HEK293 (cell line): ENCODE data around the gene COL1A1.

Source experiments
- CTCF ChIA-PET: fragments of 350-600 bp; formaldehyde crosslinking; extraction: SDS; loops from one replicate; lab custom pipeline; 2021; ENCODE audit warnings: antibody characterized with exemption; lab: Yijun Ruan, JAX
- POLR2A ChIA-PET: fragments of 300-600 bp; formaldehyde crosslinking; extraction: SDS; loops from one replicate; lab custom pipeline; 2020; ENCODE audit warnings: antibody characterized with exemption, inconsistent platforms; lab: Yijun Ruan, JAX
- H3K27ac ChIP-seq: fragments of 200-500 bp; sonication (Bioruptor generic); 2 replicates; pipeline ENCODE4 v1.5.1; 2014; ENCODE audit warnings: low read depth, low read length, control low read depth, inconsistent platforms; ENCODE audit errors: extremely low read depth
- H3K36me3 ChIP-seq, 2 experiments: fragments of 200-500 bp in 1 of 2; sonication (Bioruptor generic) in 1 of 2; 1 replicate in 1 of 2; 2 replicates in 1 of 2; pipeline ENCODE4 v1.5.1; 2014 to 2017; ENCODE audit warnings: inconsistent platforms in 2 of 2, low read length in 2 of 2; ENCODE audit not compliant: control insufficient read depth in 2 of 2, insufficient read depth in 1 of 2
- H3K4me1 ChIP-seq: fragments of 200-500 bp; sonication (Bioruptor generic); 2 replicates; pipeline ENCODE4 v1.5.1; 2014; ENCODE audit warnings: mild to moderate bottlenecking, low read length, inconsistent platforms; ENCODE audit not compliant: control insufficient read depth, insufficient read depth
- H3K4me3 ChIP-seq: 2 replicates; pipeline ENCODE4 v1.5.1; 2011; ENCODE audit warnings: low read depth, mild to moderate bottlenecking, control low read depth, low read length, moderate library complexity
- H3K9me3 ChIP-seq: fragments of 200-500 bp; sonication (Bioruptor generic); 2 replicates; pipeline ENCODE4 v1.5.1; 2014; ENCODE audit warnings: low read depth, low read length, inconsistent platforms; ENCODE audit not compliant: control insufficient read depth, insufficient read depth
- AEBP2 ChIP-seq: fragments of 450-650 bp; formaldehyde crosslinking; IDR thresholded peaks from 2 replicates; pipeline ENCODE4 v1.5.1; 2016; ENCODE audit warnings: missing biosample characterization, missing genetic modification characterization, borderline replicate concordance
- HOXC10 ChIP-seq: sonication (generic); formaldehyde crosslinking; IDR thresholded peaks from 2 replicates; pipeline ENCODE4 v1.8.1; 2023; ENCODE audit warnings: mild to moderate bottlenecking, missing genetic modification reagents
- HOXD13 ChIP-seq: sonication (generic); formaldehyde crosslinking; IDR thresholded peaks from 2 replicates; pipeline ENCODE4 v1.8.0; 2022; ENCODE audit warnings: missing genetic modification reagents, borderline replicate concordance
- IKZF3 ChIP-seq: fragments of 450-650 bp; IDR thresholded peaks from 2 replicates; pipeline ENCODE4 v1.5.0; 2018; ENCODE audit warnings: missing biosample characterization, mild to moderate bottlenecking, missing genetic modification characterization, moderate library complexity
- MYNN ChIP-seq: fragments of 450-650 bp; formaldehyde crosslinking; IDR thresholded peaks from 2 replicates; pipeline ENCODE4 v1.5.1; 2016; ENCODE audit warnings: missing biosample characterization, missing genetic modification characterization, borderline replicate concordance
- ZFP41 ChIP-seq: fragments of 450-650 bp; formaldehyde crosslinking; IDR thresholded peaks from 2 replicates; pipeline ENCODE4 v1.5.1; 2016; ENCODE audit warnings: missing biosample characterization, missing genetic modification characterization, borderline replicate concordance
- ZIC2 ChIP-seq: fragments of 450-650 bp; formaldehyde crosslinking; IDR thresholded peaks from 2 replicates; pipeline ENCODE4 v1.5.1; 2016; ENCODE audit warnings: missing biosample characterization, missing genetic modification characterization
- ZNF266 ChIP-seq: fragments of 450-650 bp; formaldehyde crosslinking; IDR thresholded peaks from 2 replicates; pipeline ENCODE4 v1.5.1; 2016; ENCODE audit warnings: missing biosample characterization, missing genetic modification characterization, low read depth
- ZNF426 ChIP-seq: fragments of 450-650 bp; formaldehyde crosslinking; IDR thresholded peaks from 2 replicates; pipeline ENCODE4 v1.5.1; 2017; ENCODE audit warnings: missing biosample characterization, missing genetic modification characterization, mild to moderate bottlenecking, inconsistent platforms, moderate library complexity
- ZNF473 ChIP-seq: fragments of 450-650 bp; formaldehyde crosslinking; IDR thresholded peaks from 2 replicates; pipeline ENCODE4 v1.5.1; 2017; ENCODE audit warnings: missing biosample characterization, missing genetic modification characterization
- ZNF600 ChIP-seq: fragments of 450-650 bp; formaldehyde crosslinking; IDR thresholded peaks from 2 replicates; pipeline ENCODE4 v1.5.1; 2016; ENCODE audit warnings: missing biosample characterization, missing genetic modification characterization
- ZNF677 ChIP-seq: fragments of 450-650 bp; IDR thresholded peaks from 2 replicates; pipeline ENCODE4 v1.5.0; 2018; ENCODE audit warnings: missing biosample characterization, mild to moderate bottlenecking, missing genetic modification characterization, moderate library complexity
- ZNF830 ChIP-seq: fragments of 450-650 bp; IDR thresholded peaks from 2 replicates; pipeline ENCODE4 v1.5.0; 2018; ENCODE audit warnings: missing biosample characterization, missing genetic modification characterization, low read depth, mild to moderate bottlenecking, moderate library complexity
- ZSCAN23 ChIP-seq: fragments of 450-650 bp; formaldehyde crosslinking; IDR thresholded peaks from 2 replicates; pipeline ENCODE4 v1.5.1; 2016; ENCODE audit warnings: missing biosample characterization, missing genetic modification characterization
- TF ChIP-seq, protein P1 (sequence below): fragments of 450-650 bp; formaldehyde crosslinking; IDR thresholded peaks from 2 replicates; pipeline ENCODE4 v1.5.1; 2016; ENCODE audit warnings: missing biosample characterization, missing genetic modification characterization
- TF ChIP-seq, protein P2 (sequence below): fragments of 450-650 bp; formaldehyde crosslinking; IDR thresholded peaks from 2 replicates; pipeline ENCODE4 v1.5.1; 2017; ENCODE audit warnings: missing biosample characterization, missing genetic modification characterization
- TF ChIP-seq, protein P3 (sequence below): fragments of 450-650 bp; formaldehyde crosslinking; IDR thresholded peaks from 2 replicates; pipeline ENCODE4 v1.5.1; 2016; ENCODE audit warnings: missing biosample characterization, missing genetic modification characterization
- TF ChIP-seq, protein P4 (sequence below): fragments of 450-650 bp; formaldehyde crosslinking; IDR thresholded peaks from 2 replicates; pipeline ENCODE4 v1.5.1; 2016; ENCODE audit warnings: missing biosample characterization, missing genetic modification characterization

The COL1A1 gene

GRCh38 chr17:50192618-50193291 is 8.7 kb downstream of the COL1A1 start:
- H3K4me3 ChIP-seq = no peak overlapping the region
- CTCF ChIA-PET = interaction anchor here (0.6 to 3.4 kb wide), 4 partner anchors 8 to 30 kb away, joined by 3 to 12 read pairs (median 5); partner anchors contain the start of gene COL1A1
- no peaks in the 10 kb centered on the region for H3K9me3 ChIP-seq
- no peak for TF ChIP-seq ZNF426 (tag by site-specific recombination)
- TF ChIP-seq ZIC2 (tag by site-specific recombination) = peak; percentile 82
- H3K4me1 ChIP-seq = no peaks in the 10 kb centered on the region
- peaks cover 0 to 80% of the 10 kb centered on the region in 2 experiments; a peak in 1 of 3 replicates for H3K36me3 ChIP-seq
- no peak overlapping the region for H3K27ac ChIP-seq
- POLR2A ChIA-PET = interaction anchor here (0.6 kb wide), 1 partner anchor 36 kb away, joined by 6 read pairs; no protein-coding TSS in a partner anchor

DNA sequence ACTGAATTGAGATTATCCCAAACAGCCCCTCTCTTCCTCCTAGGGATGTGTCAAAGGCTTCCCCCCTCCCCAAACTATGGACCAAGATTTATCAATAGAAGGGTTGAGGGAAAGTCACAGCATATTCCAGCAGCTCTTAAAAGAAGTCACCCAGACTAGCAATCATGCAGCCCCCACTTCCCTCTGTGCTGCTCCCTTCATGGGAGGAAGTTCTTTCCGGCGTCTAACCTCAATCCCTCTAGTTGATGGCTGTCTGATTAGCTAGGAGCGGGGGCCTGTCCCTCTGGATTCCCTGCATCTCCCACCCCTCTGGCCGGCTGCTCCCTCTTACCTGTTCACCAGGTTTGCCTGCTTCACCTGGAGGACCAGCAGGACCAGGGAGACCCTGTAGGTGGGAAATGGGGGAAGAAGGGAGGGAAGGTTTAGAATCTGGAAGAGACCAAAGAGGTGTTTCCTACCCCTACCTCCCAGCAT is 9.2 kb downstream of the COL1A1 start:
- Histone ChIP-seq H3K4me3 (no peak overlapping the region), H3K4me1 (no peaks in the 10 kb centered on the region), H3K36me3 (peaks cover 0 to 81% of the 10 kb centered on the region in 2 experiments; a peak in 1 of 3 replicates), H3K27ac (no peak overlapping the region), H3K9me3 (no peaks in the 10 kb centered on the region)
- CTCF ChIA-PET = interaction anchor here (2.5 to 3.4 kb wide), 2 partner anchors 9 to 14 kb away, joined by 6 to 12 read pairs; partner anchors contain the start of gene COL1A1
- POLR2A ChIA-PET = no interaction called here
- TF ChIP-seq, protein P1, sequence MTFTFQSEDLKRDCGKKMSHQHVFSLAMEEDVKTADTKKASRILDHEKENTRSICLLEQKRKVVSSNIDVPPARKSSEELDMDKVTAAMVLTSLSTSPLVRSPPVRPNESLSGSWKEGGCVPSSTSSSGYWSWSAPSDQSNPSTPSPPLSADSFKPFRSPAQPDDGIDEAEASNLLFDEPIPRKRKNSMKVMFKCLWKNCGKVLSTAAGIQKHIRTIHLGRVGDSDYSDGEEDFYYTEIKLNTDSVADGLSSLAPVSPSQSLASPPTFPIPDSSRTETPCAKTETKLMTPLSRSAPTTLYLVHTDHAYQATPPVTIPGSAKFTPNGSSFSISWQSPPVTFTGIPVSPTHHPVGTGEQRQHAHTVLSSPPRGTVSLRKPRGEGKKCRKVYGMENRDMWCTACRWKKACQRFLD = no peak
- no peak for TF ChIP-seq IKZF3
- TF ChIP-seq ZNF266 = no peak
- TF ChIP-seq ZNF677 = no peak
- TF ChIP-seq ZNF600 = no peak
- no peak for TF ChIP-seq ZNF473 (tag by site-specific recombination)
- TF ChIP-seq ZFP41 (tag by site-specific recombination) = no peak
- TF ChIP-seq, protein P2, sequence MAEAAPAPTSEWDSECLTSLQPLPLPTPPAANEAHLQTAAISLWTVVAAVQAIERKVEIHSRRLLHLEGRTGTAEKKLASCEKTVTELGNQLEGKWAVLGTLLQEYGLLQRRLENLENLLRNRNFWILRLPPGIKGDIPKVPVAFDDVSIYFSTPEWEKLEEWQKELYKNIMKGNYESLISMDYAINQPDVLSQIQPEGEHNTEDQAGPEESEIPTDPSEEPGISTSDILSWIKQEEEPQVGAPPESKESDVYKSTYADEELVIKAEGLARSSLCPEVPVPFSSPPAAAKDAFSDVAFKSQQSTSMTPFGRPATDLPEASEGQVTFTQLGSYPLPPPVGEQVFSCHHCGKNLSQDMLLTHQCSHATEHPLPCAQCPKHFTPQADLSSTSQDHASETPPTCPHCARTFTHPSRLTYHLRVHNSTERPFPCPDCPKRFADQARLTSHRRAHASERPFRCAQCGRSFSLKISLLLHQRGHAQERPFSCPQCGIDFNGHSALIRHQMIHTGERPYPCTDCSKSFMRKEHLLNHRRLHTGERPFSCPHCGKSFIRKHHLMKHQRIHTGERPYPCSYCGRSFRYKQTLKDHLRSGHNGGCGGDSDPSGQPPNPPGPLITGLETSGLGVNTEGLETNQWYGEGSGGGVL (tag by site-specific recombination) = no peak
- TF ChIP-seq MYNN (tag by site-specific recombination) = no peak
- TF ChIP-seq ZSCAN23 (tag by site-specific recombination) = no peak
- TF ChIP-seq ZNF830 (tag by site-specific recombination) = no peak
- TF ChIP-seq, protein P3, sequence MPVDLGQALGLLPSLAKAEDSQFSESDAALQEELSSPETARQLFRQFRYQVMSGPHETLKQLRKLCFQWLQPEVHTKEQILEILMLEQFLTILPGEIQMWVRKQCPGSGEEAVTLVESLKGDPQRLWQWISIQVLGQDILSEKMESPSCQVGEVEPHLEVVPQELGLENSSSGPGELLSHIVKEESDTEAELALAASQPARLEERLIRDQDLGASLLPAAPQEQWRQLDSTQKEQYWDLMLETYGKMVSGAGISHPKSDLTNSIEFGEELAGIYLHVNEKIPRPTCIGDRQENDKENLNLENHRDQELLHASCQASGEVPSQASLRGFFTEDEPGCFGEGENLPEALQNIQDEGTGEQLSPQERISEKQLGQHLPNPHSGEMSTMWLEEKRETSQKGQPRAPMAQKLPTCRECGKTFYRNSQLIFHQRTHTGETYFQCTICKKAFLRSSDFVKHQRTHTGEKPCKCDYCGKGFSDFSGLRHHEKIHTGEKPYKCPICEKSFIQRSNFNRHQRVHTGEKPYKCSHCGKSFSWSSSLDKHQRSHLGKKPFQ = no peak
- TF ChIP-seq, protein P4, sequence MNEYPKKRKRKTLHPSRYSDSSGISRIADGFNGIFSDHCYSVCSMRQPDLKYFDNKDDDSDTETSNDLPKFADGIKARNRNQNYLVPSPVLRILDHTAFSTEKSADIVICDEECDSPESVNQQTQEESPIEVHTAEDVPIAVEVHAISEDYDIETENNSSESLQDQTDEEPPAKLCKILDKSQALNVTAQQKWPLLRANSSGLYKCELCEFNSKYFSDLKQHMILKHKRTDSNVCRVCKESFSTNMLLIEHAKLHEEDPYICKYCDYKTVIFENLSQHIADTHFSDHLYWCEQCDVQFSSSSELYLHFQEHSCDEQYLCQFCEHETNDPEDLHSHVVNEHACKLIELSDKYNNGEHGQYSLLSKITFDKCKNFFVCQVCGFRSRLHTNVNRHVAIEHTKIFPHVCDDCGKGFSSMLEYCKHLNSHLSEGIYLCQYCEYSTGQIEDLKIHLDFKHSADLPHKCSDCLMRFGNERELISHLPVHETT (tag by site-specific recombination) = no peak
- TF ChIP-seq AEBP2 = no peak
- TF ChIP-seq HOXC10 = no peak
- TF ChIP-seq HOXD13 (CRISPR knock-in tag) = no peak
